Activated B cell treated with CpG ODN at 0.5 μM for 24 hours (primary cell): Measurements from ENCODE around the gene SRGAP1. TPM values are rescaled to one million over a fixed set of nuclear protein-coding genes. Genes with fewer than 3 reads are reported as not detected.

ENCODE experiments used
- ATAC-seq: fragments of 200-7000 bp; cut with Tn5 transposase; one replicate; pipeline ENCODE4 v1.10.0; 2021; ENCODE audit warnings: low read depth, mild to moderate bottlenecking, moderate library complexity
- CTCF ChIA-PET: fragments of 350-600 bp; sonication (Branson Sonifier 250); formaldehyde crosslinking; loops from one replicate; lab custom pipeline; 2021; ENCODE audit warnings: antibody characterized with exemption; lab: Charles Lee
- POLR2A ChIA-PET: fragments of 350-600 bp; sonication (Branson Sonifier 250); formaldehyde crosslinking; loops from one replicate; lab custom pipeline; 2021; ENCODE audit warnings: antibody characterized with exemption; lab: Charles Lee
- DNase-seq: peaks from one replicate; pipeline ENCODE4 v3.0.0; 2022
- H3K27ac Mint-ChIP-seq: one replicate; pipeline ENCODE4 v1.8.0; 2020; ENCODE audit warnings: mixed read lengths
- H3K27me3 Mint-ChIP-seq: one replicate; pipeline ENCODE4 v1.8.0; 2021; ENCODE audit warnings: mixed read lengths
- H3K36me3 Mint-ChIP-seq: one replicate; pipeline ENCODE4 v1.8.0; 2021; ENCODE audit warnings: low read depth, mixed read lengths
- H3K4me1 Mint-ChIP-seq: one replicate; pipeline ENCODE4 v1.8.0; 2021; ENCODE audit warnings: mixed read lengths
- H3K4me3 Mint-ChIP-seq: one replicate; pipeline ENCODE4 v1.8.0; 2020; ENCODE audit warnings: mild to moderate bottlenecking, mixed read lengths
- H3K9me3 Mint-ChIP-seq: one replicate; pipeline ENCODE4 v1.8.0; 2020; ENCODE audit warnings: mixed read lengths
- intact Hi-C: fragments of 100-400 bp; cut with micrococcal nuclease; formaldehyde crosslinking; loops from one replicate; pipeline ENCODE4 v1.15.1; 2024
- total RNA-seq: library from RNA; stranded (reverse); gene quantifications from 2 replicates; pipeline ENCODE4 v1.2.3, GENCODE V29; 2022
- TF ChIP-seq, protein P1 (sequence below): fragments of 200-600 bp; IDR thresholded peaks from one replicate; pipeline ENCODE4 v1.8.0; 2022; ENCODE audit warnings: antibody characterized with exemption, mild to moderate bottlenecking

Gene SRGAP1
- total RNA-seq, 1 donor from 2014 or later, result 1.1 TPM

DNA sequence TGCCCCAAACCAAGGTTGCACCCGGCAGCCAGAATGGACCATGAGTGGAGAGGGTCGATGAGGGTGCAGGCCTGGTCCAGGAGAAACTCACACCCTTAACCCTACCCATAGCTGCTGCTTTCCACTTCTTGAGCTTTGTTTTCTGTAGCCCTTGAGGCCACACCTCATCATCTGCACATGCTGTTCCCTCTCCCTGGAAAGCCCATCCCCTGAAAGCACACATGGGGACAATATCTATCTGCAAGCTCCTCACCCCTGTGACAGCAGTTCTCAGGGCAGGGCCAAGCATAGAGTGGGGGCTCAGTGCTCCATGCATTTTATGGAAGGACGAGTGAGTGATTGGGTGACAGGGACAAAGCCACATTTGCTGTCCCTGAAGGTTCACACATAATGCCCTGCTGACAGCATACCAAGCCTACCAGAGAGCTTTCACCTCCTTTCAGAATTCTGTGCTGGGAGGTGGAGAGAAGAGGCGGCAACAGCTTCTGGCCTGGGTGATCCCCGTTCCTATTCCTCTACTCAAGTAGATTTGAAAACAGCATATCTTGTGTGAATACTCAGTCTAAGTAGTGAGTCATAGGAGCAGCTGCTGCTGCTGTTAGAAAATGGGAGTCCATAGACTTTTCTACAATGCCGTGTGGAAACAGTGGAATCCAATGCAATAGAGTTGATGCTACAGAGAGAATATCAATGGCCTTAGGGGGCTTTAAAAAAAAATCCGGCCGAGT lies 44.6 kb downstream of the SRGAP1 start:
- TF ChIP-seq, protein P1, sequence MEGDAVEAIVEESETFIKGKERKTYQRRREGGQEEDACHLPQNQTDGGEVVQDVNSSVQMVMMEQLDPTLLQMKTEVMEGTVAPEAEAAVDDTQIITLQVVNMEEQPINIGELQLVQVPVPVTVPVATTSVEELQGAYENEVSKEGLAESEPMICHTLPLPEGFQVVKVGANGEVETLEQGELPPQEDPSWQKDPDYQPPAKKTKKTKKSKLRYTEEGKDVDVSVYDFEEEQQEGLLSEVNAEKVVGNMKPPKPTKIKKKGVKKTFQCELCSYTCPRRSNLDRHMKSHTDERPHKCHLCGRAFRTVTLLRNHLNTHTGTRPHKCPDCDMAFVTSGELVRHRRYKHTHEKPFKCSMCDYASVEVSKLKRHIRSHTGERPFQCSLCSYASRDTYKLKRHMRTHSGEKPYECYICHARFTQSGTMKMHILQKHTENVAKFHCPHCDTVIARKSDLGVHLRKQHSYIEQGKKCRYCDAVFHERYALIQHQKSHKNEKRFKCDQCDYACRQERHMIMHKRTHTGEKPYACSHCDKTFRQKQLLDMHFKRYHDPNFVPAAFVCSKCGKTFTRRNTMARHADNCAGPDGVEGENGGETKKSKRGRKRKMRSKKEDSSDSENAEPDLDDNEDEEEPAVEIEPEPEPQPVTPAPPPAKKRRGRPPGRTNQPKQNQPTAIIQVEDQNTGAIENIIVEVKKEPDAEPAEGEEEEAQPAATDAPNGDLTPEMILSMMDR, result no peak
- Mint-ChIP-seq H3K4me3 (no peak overlapping the region), H3K27me3 (no peaks in the 10 kb centered on the region), H3K36me3 (no peaks in the 10 kb centered on the region), H3K9me3 (no peaks in the 10 kb centered on the region), H3K27ac (no peak overlapping the region), H3K4me1 (no peaks in the 10 kb centered on the region)
- CTCF ChIA-PET, result no interaction called here
- no peak for ATAC-seq
- intact Hi-C loops, result no loop called here
- POLR2A ChIA-PET, result no interaction called here
- no peak for DNase-seq

- ChIA-PET POLR2A (no interaction called here), CTCF (no interaction called here)
- intact Hi-C loops, result no loop called here
- H3K27me3 Mint-ChIP-seq, result no peaks in the 10 kb centered on the region
- DNase-seq, result no peak
- no peaks in the 10 kb centered on the region for H3K9me3 Mint-ChIP-seq
- no peak overlapping the region for H3K4me3 Mint-ChIP-seq
- TF ChIP-seq, protein P1, result no peak
- no peaks in the 10 kb centered on the region for H3K4me1 Mint-ChIP-seq
- H3K36me3 Mint-ChIP-seq, result no peaks in the 10 kb centered on the region
- no peak overlapping the region for H3K27ac Mint-ChIP-seq
- ATAC-seq, result no peak
These were observed 45.4 kb downstream of the SRGAP1 start for GRCh38 chr12:63889721-63890509.

DNA sequence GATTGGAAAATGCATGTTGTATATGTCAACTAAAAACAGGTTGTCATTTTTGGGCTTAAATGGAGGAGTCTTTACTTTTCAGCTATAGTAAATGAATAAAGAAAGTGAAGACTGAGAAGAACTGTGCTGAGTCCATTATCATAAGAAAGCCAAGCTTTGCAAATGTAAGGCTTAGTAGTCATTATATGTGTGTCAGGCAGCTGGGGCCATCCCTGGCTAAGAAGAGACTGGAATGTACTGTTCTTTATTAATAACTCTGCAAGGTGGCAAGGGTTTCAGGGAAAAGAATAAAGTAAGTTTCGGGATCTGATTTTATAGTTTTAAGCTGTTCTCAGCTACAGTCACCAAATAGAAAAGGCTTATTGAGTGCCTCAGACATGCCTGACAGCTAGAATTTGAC lies 48.7 kb downstream of the SRGAP1 start:
- Mint-ChIP-seq H3K36me3 (no peaks in the 10 kb centered on the region), H3K9me3 (no peaks in the 10 kb centered on the region), H3K4me1 (no peaks in the 10 kb centered on the region), H3K4me3 (no peak overlapping the region), H3K27ac (no peak overlapping the region), H3K27me3 (no peaks in the 10 kb centered on the region)
- POLR2A ChIA-PET, result no interaction called here
- CTCF ChIA-PET, result no interaction called here
- ATAC-seq, result no peak
- TF ChIP-seq, protein P1, result no peak
- DNase-seq, result no peak
- intact Hi-C loops, result no loop called here

- Mint-ChIP-seq H3K9me3 (no peaks in the 10 kb centered on the region), H3K27me3 (no peaks in the 10 kb centered on the region), H3K4me3 (no peak overlapping the region), H3K36me3 (no peaks in the 10 kb centered on the region), H3K27ac (no peak overlapping the region), H3K4me1 (no peaks in the 10 kb centered on the region)
- CTCF ChIA-PET, result no interaction called here
- DNase-seq (no peak), ATAC-seq (no peak)
- TF ChIP-seq, protein P1, result no peak
- POLR2A ChIA-PET, result no interaction called here
- intact Hi-C loops, result no loop called here
These were observed 49.6 kb downstream of the SRGAP1 start for GRCh38 chr12:63894132-63894531.

DNA sequence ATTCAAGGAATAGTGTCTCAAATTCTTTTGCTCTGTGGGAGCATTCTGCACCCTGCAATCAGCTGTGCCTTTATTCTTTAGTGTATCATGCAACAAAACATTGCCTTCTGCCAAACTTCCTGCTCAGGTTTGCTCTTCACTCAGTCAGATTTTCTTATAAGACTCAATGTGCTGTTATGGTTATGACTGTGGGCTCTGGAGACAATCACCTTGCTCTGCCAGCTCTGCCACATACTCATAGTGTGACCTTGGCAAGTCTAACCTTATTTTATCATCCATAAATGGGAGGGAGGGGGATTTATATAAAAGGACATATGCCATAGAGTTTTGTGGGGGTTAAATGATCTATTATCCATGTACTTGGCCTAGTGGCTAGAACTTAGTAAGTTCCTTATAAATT lies 51.3 kb downstream of the SRGAP1 start:
- intact Hi-C loops, result no loop called here
- no peak for DNase-seq
- CTCF ChIA-PET, result no interaction called here
- no peak overlapping the region for H3K27ac Mint-ChIP-seq
- POLR2A ChIA-PET, result no interaction called here
- no peaks in the 10 kb centered on the region for H3K27me3 Mint-ChIP-seq
- ATAC-seq, result no peak
- H3K4me3 Mint-ChIP-seq, result no peak overlapping the region
- TF ChIP-seq, protein P1, result no peak
- H3K9me3 Mint-ChIP-seq, result no peaks in the 10 kb centered on the region
- H3K36me3 Mint-ChIP-seq, result no peaks in the 10 kb centered on the region
- H3K4me1 Mint-ChIP-seq, result no peaks in the 10 kb centered on the region
